Lower leg skin (tissue), 3 donors: ENCODE measurements around the gene FGGY.

Experiments used
- POLR2A ChIP-seq, 2 donors: fragments of 450-650 bp; IDR thresholded peaks; one replicate each; pipeline ENCODE4 v1.6.1; 2016 to 2017; ENCODE audit warnings: antibody characterized with exemption in 2 of 2, mild to moderate bottlenecking in 1 of 2, moderate library complexity in 1 of 2
- TF ChIP-seq, protein P1 (sequence below), 3 donors: fragments of 450-650 bp; IDR thresholded peaks; one replicate each; pipeline ENCODE4 v1.5.1; 2016; ENCODE audit warnings: antibody characterized with exemption in 3 of 3, mild to moderate bottlenecking in 3 of 3, moderate library complexity in 2 of 3

DNA sequence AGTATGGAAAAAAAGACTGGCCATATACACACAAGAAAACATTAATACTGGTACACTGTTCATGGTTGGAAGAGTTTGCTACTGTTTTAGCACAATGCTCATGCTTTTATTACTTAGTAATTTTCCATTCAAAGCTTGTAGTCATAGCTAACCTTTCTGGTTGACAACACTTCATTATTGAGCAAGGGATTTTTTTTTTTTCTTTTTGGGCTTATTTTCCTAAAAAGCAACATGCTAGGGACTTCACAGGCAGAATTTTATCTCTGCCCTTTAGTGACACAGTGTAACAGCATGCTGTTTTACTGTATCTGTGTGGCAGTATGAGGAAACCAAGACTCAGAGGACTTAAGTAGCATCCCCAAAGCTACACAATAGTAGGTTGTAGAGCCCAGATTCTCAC is 58.5 kb downstream of the FGGY start:
- TF ChIP-seq, protein P1, sequence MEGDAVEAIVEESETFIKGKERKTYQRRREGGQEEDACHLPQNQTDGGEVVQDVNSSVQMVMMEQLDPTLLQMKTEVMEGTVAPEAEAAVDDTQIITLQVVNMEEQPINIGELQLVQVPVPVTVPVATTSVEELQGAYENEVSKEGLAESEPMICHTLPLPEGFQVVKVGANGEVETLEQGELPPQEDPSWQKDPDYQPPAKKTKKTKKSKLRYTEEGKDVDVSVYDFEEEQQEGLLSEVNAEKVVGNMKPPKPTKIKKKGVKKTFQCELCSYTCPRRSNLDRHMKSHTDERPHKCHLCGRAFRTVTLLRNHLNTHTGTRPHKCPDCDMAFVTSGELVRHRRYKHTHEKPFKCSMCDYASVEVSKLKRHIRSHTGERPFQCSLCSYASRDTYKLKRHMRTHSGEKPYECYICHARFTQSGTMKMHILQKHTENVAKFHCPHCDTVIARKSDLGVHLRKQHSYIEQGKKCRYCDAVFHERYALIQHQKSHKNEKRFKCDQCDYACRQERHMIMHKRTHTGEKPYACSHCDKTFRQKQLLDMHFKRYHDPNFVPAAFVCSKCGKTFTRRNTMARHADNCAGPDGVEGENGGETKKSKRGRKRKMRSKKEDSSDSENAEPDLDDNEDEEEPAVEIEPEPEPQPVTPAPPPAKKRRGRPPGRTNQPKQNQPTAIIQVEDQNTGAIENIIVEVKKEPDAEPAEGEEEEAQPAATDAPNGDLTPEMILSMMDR (IDR thresholded peaks at IDR 0.05) = no peak
- no peak for TF ChIP-seq POLR2A (IDR thresholded peaks at IDR 0.05)
